ENCODE data around the gene NBPF8. TPM values are rescaled to one million over a fixed set of nuclear protein-coding genes. Genes with fewer than 3 reads are reported as not detected.

Gene NBPF8
- 14.7 and 15.3 TPM in 2 replicates for total RNA-seq

GRCh38 chr1:120414911-120415480 is at the start of gene NBPF8:
Gene NBPF8, plus strand, starts transcription at chr1:120415035. Its CDS starts 21,488 bp downstream, at chr1:120436523.

Other genes starting within 250 kb of the NBPF8 start
- 13.0 and 19.3 TPM in 2 replicates for gene SEC22B, start 238.5 kb upstream of the NBPF8 start, total RNA-seq

Measured in tracheal epithelial cell (primary cell).